Endothelial cell of umbilical vein (primary cell): ENCODE results near the gene EFCC1. TPM values are rescaled to one million over a fixed set of nuclear protein-coding genes. Genes with fewer than 3 reads are reported as not detected.

ENCODE experiments used
- BruUV-seq: library from RNA; stranded (reverse); fragments of 400-500 nt; replicated peaks from 2 replicates; lab custom pipeline; 2021; lab: Mats Ljungman, UMichigan
- CTCF ChIA-PET: fragments of 300-600, 350-600 bp; sonication (Branson Sonifier 250); formaldehyde crosslinking; loops from one replicate; lab custom pipeline; 2021; ENCODE audit warnings: antibody characterized with exemption, inconsistent platforms; lab: Charles Lee
- POLR2A ChIA-PET: fragments of 300-600, 350-600 bp; sonication (Branson Sonifier 250); formaldehyde crosslinking; loops from one replicate; lab custom pipeline; 2021; ENCODE audit warnings: antibody characterized with exemption, inconsistent platforms; lab: Charles Lee
- DNase-seq: peaks from one replicate; pipeline ENCODE4 v3.0.0-alpha.2; 2011; ENCODE audit warnings: low read depth, low spot score
- FAIRE-seq: peaks from 2 replicates; lab custom pipeline; 2011; peaks lifted over from hg19 to GRCh38; lab: Jason Lieb, UNC
- H2AFZ ChIP-seq: 2 replicates; pipeline ENCODE4 v1.6.0; 2012; ENCODE audit warnings: low read depth, low read length, control low read depth, inconsistent platforms
- H3K27ac ChIP-seq: 2 replicates; pipeline ENCODE4 v1.5.1; 2011; ENCODE audit warnings: low read depth, mild to moderate bottlenecking, control low read depth, low read length, moderate library complexity; ENCODE audit not compliant: insufficient read depth
- H3K27me3 ChIP-seq, 2 experiments: 2 replicates each; pipeline versions ENCODE4 v1.6.0 to v1.6.1; 2011; ENCODE audit warnings: low read length in 2 of 2, mixed read lengths in 1 of 2; ENCODE audit not compliant: control insufficient read depth in 2 of 2, insufficient read depth in 2 of 2
- H3K36me3 ChIP-seq, 2 experiments: 2 replicates in 1 of 2; 3 replicates in 1 of 2; pipeline ENCODE4 v1.5.1; 2011; ENCODE audit warnings: low read length in 2 of 2, mild to moderate bottlenecking in 1 of 2, moderate library complexity in 1 of 2; ENCODE audit not compliant: control insufficient read depth in 2 of 2, insufficient read depth in 2 of 2; ENCODE audit errors: extremely low read depth in 1 of 2
- H3K4me1 ChIP-seq: 3 replicates; pipeline ENCODE4 v1.5.1; 2011; ENCODE audit warnings: mild to moderate bottlenecking, low read length; ENCODE audit not compliant: control insufficient read depth, insufficient read depth; ENCODE audit errors: extremely low read depth
- H3K4me2 ChIP-seq: 2 replicates; pipeline ENCODE4 v1.6.1; 2011; ENCODE audit warnings: low read length, control low read depth, mixed read lengths; ENCODE audit not compliant: insufficient read depth
- H3K4me3 ChIP-seq, 3 experiments: fragments of 200-600 bp in 1 of 3; sonication (generic), shearing (Covaris generic) in 1 of 3; replicated peaks in 1 of 3; 2 replicates each; pipeline ENCODE4 v1.5.1; 2011 to 2016; ENCODE audit warnings: control low read depth in 3 of 3, low read length in 3 of 3, mild to moderate bottlenecking in 2 of 3, inconsistent platforms in 1 of 3, low read depth in 1 of 3, moderate library complexity in 1 of 3; ENCODE audit not compliant: insufficient read depth in 1 of 3
- H3K79me2 ChIP-seq: 2 replicates; pipeline ENCODE4 v1.6.0; 2012; ENCODE audit warnings: low read length, inconsistent platforms; ENCODE audit not compliant: control insufficient read depth, insufficient read depth
- H3K9ac ChIP-seq: replicated peaks from 2 replicates; pipeline ENCODE3; 2011; ENCODE audit warnings: low read length, control low read depth; ENCODE audit not compliant: insufficient read depth; ENCODE audit errors: extremely low read depth
- H3K9me1 ChIP-seq: replicated peaks from 3 replicates; pipeline ENCODE4 v1.6.0; 2011; ENCODE audit warnings: mild to moderate bottlenecking, low read length; ENCODE audit not compliant: control insufficient read depth, insufficient read depth; ENCODE audit errors: extremely low read depth
- H3K9me3 ChIP-seq: replicated peaks from 2 replicates; pipeline ENCODE4 v1.5.1; 2012; ENCODE audit warnings: low read length, inconsistent platforms; ENCODE audit not compliant: control insufficient read depth, insufficient read depth
- H4K20me1 ChIP-seq: replicated peaks from 2 replicates; pipeline ENCODE3; 2011; ENCODE audit warnings: mild to moderate bottlenecking, low read length; ENCODE audit not compliant: control insufficient read depth, insufficient read depth; ENCODE audit errors: extremely low read depth
- CTCF ChIP-seq, 2 donors: IDR thresholded peaks; 1 replicate in 1 of 2; 2 replicates in 1 of 2; pipeline ENCODE4 v1.5.1; 2011; ENCODE audit warnings: low read length in 2 of 2, mild to moderate bottlenecking in 2 of 2, moderate library complexity in 2 of 2, control low read depth in 1 of 2, inconsistent platforms in 1 of 2, low read depth in 1 of 2; ENCODE audit not compliant: insufficient read depth in 1 of 2; ENCODE audit errors: extremely low read depth in 1 of 2
- EZH2 ChIP-seq: IDR thresholded peaks from 2 replicates; pipeline ENCODE4 v1.6.1; 2012; ENCODE audit warnings: borderline replicate concordance, low read depth, mild to moderate bottlenecking, moderate library complexity, low read length, inconsistent platforms; ENCODE audit not compliant: severe bottlenecking
- FOS ChIP-seq: IDR thresholded peaks from 2 replicates; pipeline ENCODE4 v1.6.1; 2011; ENCODE audit warnings: mild to moderate bottlenecking, low read length, moderate library complexity, borderline replicate concordance; ENCODE audit not compliant: insufficient read depth
- GATA2 ChIP-seq: IDR thresholded peaks from 2 replicates; pipeline ENCODE4 v1.7.0; 2011; ENCODE audit warnings: low read depth, mild to moderate bottlenecking, moderate library complexity, mixed read lengths, low read length; ENCODE audit not compliant: insufficient read length, insufficient read depth
- JUN ChIP-seq: IDR thresholded peaks from 2 replicates; pipeline ENCODE4 v1.6.1; 2011; ENCODE audit warnings: borderline replicate concordance, low read depth; ENCODE audit not compliant: insufficient read length, insufficient read depth
- MAX ChIP-seq: IDR thresholded peaks from 2 replicates; pipeline ENCODE4 v1.6.1; 2011; ENCODE audit not compliant: insufficient read depth, insufficient read length
- MYC ChIP-seq: IDR thresholded peaks from one replicate; pipeline ENCODE4 v1.6.1; 2011; ENCODE audit warnings: mild to moderate bottlenecking, low read depth, low read length
- POLR2A ChIP-seq: IDR thresholded peaks from 2 replicates; pipeline ENCODE4 v1.6.1; 2012; ENCODE audit warnings: low read depth, mild to moderate bottlenecking, control low read depth, low read length
- POLR2AphosphoS5 ChIP-seq: IDR thresholded peaks from 2 replicates; pipeline ENCODE4 v1.6.1; 2012; ENCODE audit warnings: low read depth, mild to moderate bottlenecking, control low read depth, low read length, moderate library complexity; ENCODE audit not compliant: insufficient read depth
- dilution Hi-C: fragments of 300-500 bp; cut with MboI; formaldehyde crosslinking; loops from one replicate; pipeline ENCODE4 v1.15.0; 2019; ENCODE audit warnings: low sequenced_read_pairs; ENCODE audit not compliant: extremely low pct_ligation_motif_present
- intact Hi-C: fragments of 100-400 bp; cut with micrococcal nuclease; formaldehyde crosslinking; loops from one replicate; pipeline ENCODE4 v1.10.0; 2022
- polyA plus RNA-seq, 4 experiments: library from polyadenylated mRNA; depleted of rRNA in 3 of 4; stranded (reverse) in 3 of 4; unstranded in 1 of 4; fragments of >200 nt; gene quantifications; 2 replicates each; pipeline versions ENCODE4 v1.2.1 to v1.2.3, GENCODE V29; 2011 to 2012; ENCODE audit warnings: missing spikeins in 1 of 4
- total RNA-seq: library from RNA; stranded (reverse); gene quantifications from 2 replicates; pipeline ENCODE4 v1.2.3, GENCODE V29; 2021

The EFCC1 gene
- total and polyA plus RNA-seq, 2 donors (not counting 3 experiments of a cell fraction or from before 2014, with no cell fraction given) = 0.73 to 1.3 TPM

- H3K9me1 ChIP-seq = no peaks in the 10 kb centered on the region
- no peaks in the 10 kb centered on the region for H4K20me1 ChIP-seq
- no peak overlapping the region for H3K27ac ChIP-seq
- H3K9ac ChIP-seq = no peak overlapping the region
- no peak overlapping the region for H2AFZ ChIP-seq
- no peak overlapping the region for H3K4me3 ChIP-seq
- ChIA-PET POLR2A (no interaction called here), CTCF (no interaction called here)
- BruUV-seq = no TSS peak
- DNase-seq (no peak), FAIRE-seq (no peak)
- no peaks in the 10 kb centered on the region for H3K79me2 ChIP-seq
- H3K36me3 ChIP-seq = no peaks in the 10 kb centered on the region
- H3K4me1 ChIP-seq = no peaks in the 10 kb centered on the region
- dilution Hi-C loops (no loop called here), intact Hi-C loops (no loop called here)
- H3K9me3 ChIP-seq = no peaks in the 10 kb centered on the region
- TF ChIP-seq EZH2 (no peak), MYC (no peak), GATA2 (no peak), CTCF (IDR thresholded peaks at IDR 0.05; ENCODE audit: extremely low read depth in 1 of 2, insufficient read depth in 1 of 2, low read depth in 1 of 2, low read length in 2 of 2) (no peak), POLR2A (no peak), MAX (no peak), FOS (no peak), JUN (no peak), POLR2AphosphoS5 (no peak)
- peaks cover 3 to 9% of the 10 kb centered on the region in 2 experiments for H3K27me3 ChIP-seq
- H3K4me2 ChIP-seq = no peak overlapping the region
Measured at GRCh38 chr3:128956440-128956839, 44.7 kb upstream of the EFCC1 start.
